Measurements from ENCODE around the gene GGT1.

DNA sequence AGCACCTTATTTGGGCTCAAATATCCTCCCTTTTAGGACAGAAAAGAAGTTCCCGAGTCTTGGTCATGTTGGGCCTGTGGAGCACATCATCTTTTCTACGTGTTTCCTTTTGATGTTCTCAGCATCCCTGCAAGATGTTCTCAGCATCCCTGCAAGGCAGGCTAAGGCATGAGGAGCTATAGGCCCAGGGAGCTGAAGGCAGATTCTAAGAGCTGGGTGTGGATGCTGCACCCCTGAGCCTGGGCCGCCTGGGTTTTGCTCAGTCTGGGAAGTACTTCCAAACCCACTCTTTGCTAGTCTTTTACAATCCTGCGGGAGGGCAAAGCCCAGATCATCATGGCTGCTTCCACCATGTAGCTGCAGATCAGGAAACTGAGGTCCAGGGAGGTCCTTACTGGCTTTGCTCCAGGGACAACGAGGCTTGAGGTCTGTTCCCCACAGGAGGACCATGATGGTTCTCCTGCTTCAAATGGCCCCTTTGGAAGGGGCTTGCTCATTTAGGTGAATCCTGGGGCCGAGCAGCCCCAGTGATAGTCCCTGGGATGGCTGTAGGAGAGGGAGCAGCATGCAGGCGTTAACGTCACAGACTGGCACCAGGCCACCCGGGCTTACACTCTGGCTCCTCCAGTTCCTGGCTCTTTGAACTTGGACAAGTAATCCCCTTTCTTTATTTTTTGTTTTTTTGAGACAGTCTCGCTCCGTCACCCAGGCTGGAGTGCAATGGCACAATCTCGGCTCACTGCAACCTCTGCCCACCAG is 20.8 kb upstream of the GGT1 start:
- TF ChIP-seq BCL11A (tag by site-specific recombination; IDR thresholded peaks at IDR 0.05; ENCODE audit: low read depth), result no peak
- TF ChIP-seq ZBTB20 (tag by site-specific recombination; IDR thresholded peaks at IDR 0.05), result no peak
- no peak for TF ChIP-seq CTCF (tag by site-specific recombination; IDR thresholded peaks at IDR 0.05)
- TF ChIP-seq ZNF426 (tag by site-specific recombination; IDR thresholded peaks at IDR 0.05), result no peak
- TF ChIP-seq ZNF677 (tag by site-specific recombination; IDR thresholded peaks at IDR 0.05), result no peak
- no peak for TF ChIP-seq ZNF558 (tag by site-specific recombination; IDR thresholded peaks at IDR 0.05)
- no peak for TF ChIP-seq ZNF23 (tag by site-specific recombination; IDR thresholded peaks at IDR 0.05; ENCODE audit: borderline replicate concordance)
- TF ChIP-seq ZNF169 (tag by site-specific recombination; IDR thresholded peaks at IDR 0.05), result no peak
